IMR-90 (cell line): ENCODE results near the gene MRPL40. TPM values are rescaled to one million over a fixed set of nuclear protein-coding genes. Genes with fewer than 3 reads are reported as not detected.

ENCODE experiments used
- ATAC-seq: fragments of 200-7000 bp; cut with Tn5 transposase; 2 replicates; pipeline ENCODE4 v1.9.1; 2020; ENCODE audit warnings: low read depth, mild to moderate bottlenecking, moderate library complexity
- BruUV-seq: library from RNA; stranded (reverse); fragments of 400-500 nt; replicated peaks from 2 replicates; lab custom pipeline; 2021; lab: Mats Ljungman, UMichigan
- CTCF ChIA-PET: fragments of 300-600 bp; formaldehyde crosslinking; extraction: SDS; loops from one replicate; lab custom pipeline; 2021; ENCODE audit warnings: antibody characterized with exemption; lab: Yijun Ruan, JAX
- POLR2A ChIA-PET: fragments of 300-600 bp; sonication (Branson Sonifier 250); formaldehyde crosslinking; loops from one replicate; lab custom pipeline; 2022; ENCODE audit warnings: antibody characterized with exemption; ENCODE audit not compliant: unreplicated experiment; lab: Charles Lee
- DNase-seq: peaks from one replicate; pipeline ENCODE4 v3.0.0; 2013
- H2AFZ ChIP-seq: replicated peaks from 2 replicates; pipeline ENCODE3; 2013; ENCODE audit warnings: low read length, mild to moderate bottlenecking; ENCODE audit not compliant: poor library complexity
- H2AK5ac ChIP-seq: 2 replicates; pipeline ENCODE4 v1.6.1; 2013; ENCODE audit warnings: low read depth, low read length, inconsistent platforms
- H2AK9ac ChIP-seq: replicated peaks from 2 replicates; pipeline ENCODE3; 2013; ENCODE audit warnings: mild to moderate bottlenecking, low read depth, low read length, moderate library complexity; ENCODE audit not compliant: poor library complexity
- H2BK120ac ChIP-seq: 2 replicates; pipeline ENCODE4 v1.6.1; 2013; ENCODE audit warnings: low read depth, low read length, inconsistent platforms
- H2BK15ac ChIP-seq: 3 replicates; pipeline ENCODE4 v1.6.1; 2013; ENCODE audit warnings: low read depth, low read length, inconsistent platforms
- H2BK20ac ChIP-seq: 2 replicates; pipeline ENCODE4 v1.6.1; 2013; ENCODE audit warnings: low read depth, mild to moderate bottlenecking, inconsistent platforms, low read length, moderate library complexity
- H2BK5ac ChIP-seq: 2 replicates; pipeline ENCODE4 v1.6.1; 2013; ENCODE audit warnings: mild to moderate bottlenecking, low read depth, low read length, inconsistent platforms; ENCODE audit not compliant: poor library complexity, severe bottlenecking
- H3K14ac ChIP-seq: replicated peaks from 2 replicates; pipeline ENCODE4 v1.6.1; 2013; ENCODE audit warnings: low read depth, low read length, inconsistent platforms
- H3K18ac ChIP-seq: 2 replicates; pipeline ENCODE4 v1.6.1; 2013; ENCODE audit warnings: low read depth, low read length, control low read depth
- H3K23ac ChIP-seq: 2 replicates; pipeline ENCODE4 v1.6.1; 2013; ENCODE audit warnings: low read depth, low read length, inconsistent platforms
- H3K27ac ChIP-seq: 2 replicates; pipeline ENCODE4 v1.5.1; 2013; ENCODE audit warnings: mild to moderate bottlenecking, control low read depth, low read length; ENCODE audit not compliant: insufficient read depth
- H3K27me3 ChIP-seq: 2 replicates; pipeline ENCODE4 v1.6.1; 2013; ENCODE audit warnings: low read length; ENCODE audit not compliant: control insufficient read depth, insufficient read depth
- H3K36me3 ChIP-seq: 2 replicates; pipeline ENCODE4 v1.6.1; 2013; ENCODE audit warnings: low read length, mixed read lengths; ENCODE audit not compliant: control insufficient read depth, insufficient read depth
- H3K4ac ChIP-seq: 2 replicates; pipeline ENCODE4 v1.6.1; 2013; ENCODE audit warnings: low read depth, low read length, inconsistent platforms
- H3K4me1 ChIP-seq: 2 replicates; pipeline ENCODE4 v1.6.1; 2013; ENCODE audit warnings: low read length, mixed read lengths; ENCODE audit not compliant: control insufficient read depth, insufficient read depth
- H3K4me2 ChIP-seq: 2 replicates; pipeline ENCODE4 v1.6.1; 2013; ENCODE audit warnings: low read depth, mild to moderate bottlenecking, control low read depth, low read length, moderate library complexity
- H3K4me3 ChIP-seq: 2 replicates; pipeline ENCODE4 v1.5.1; 2013; ENCODE audit warnings: low read depth, mild to moderate bottlenecking, control low read depth, low read length, moderate library complexity; ENCODE audit not compliant: insufficient read depth
- H3K56ac ChIP-seq: 2 replicates; pipeline ENCODE4 v1.6.1; 2013; ENCODE audit warnings: low read length, inconsistent platforms; ENCODE audit not compliant: insufficient read depth; ENCODE audit errors: extremely low read depth
- H3K79me1 ChIP-seq, 2 experiments: 2 replicates each; pipeline ENCODE4 v1.6.1; 2013; ENCODE audit warnings: low read length in 2 of 2, inconsistent platforms in 1 of 2, low read depth in 1 of 2
- H3K9ac ChIP-seq: 2 replicates; pipeline ENCODE4 v1.6.1; 2013; ENCODE audit warnings: low read depth, low read length, control low read depth
- H3K9me1 ChIP-seq: 2 replicates; pipeline ENCODE4 v1.6.1; 2013; ENCODE audit warnings: low read length, inconsistent platforms; ENCODE audit not compliant: insufficient read depth
- H3K9me3 ChIP-seq: 2 replicates; pipeline ENCODE4 v1.6.1; 2013; ENCODE audit warnings: low read length; ENCODE audit not compliant: control insufficient read depth, insufficient read depth
- H4K20me1 ChIP-seq: 2 replicates; pipeline ENCODE4 v1.6.1; 2013; ENCODE audit warnings: low read length, inconsistent platforms; ENCODE audit not compliant: insufficient read depth
- H4K5ac ChIP-seq: 2 replicates; pipeline ENCODE4 v1.6.1; 2013; ENCODE audit warnings: mild to moderate bottlenecking, low read depth, low read length, control low read depth
- H4K8ac ChIP-seq, 2 experiments: 2 replicates each; pipeline ENCODE4 v1.6.1; 2013; ENCODE audit warnings: low read depth in 2 of 2, low read length in 2 of 2, control low read depth in 1 of 2, inconsistent platforms in 1 of 2
- H4K91ac ChIP-seq: 2 replicates; pipeline ENCODE4 v1.6.1; 2013; ENCODE audit warnings: low read depth, low read length, inconsistent platforms; ENCODE audit not compliant: insufficient read depth
- ELK1 ChIP-seq: fragments of 150-350 bp; IDR thresholded peaks from 2 replicates; pipeline ENCODE4 v1.6.1; 2016; ENCODE audit warnings: low read depth, mild to moderate bottlenecking, low read length, moderate library complexity, borderline replicate concordance
- USF2 ChIP-seq: fragments of 150-350 bp; IDR thresholded peaks from 2 replicates; pipeline ENCODE4 v1.6.1; 2017; ENCODE audit warnings: mild to moderate bottlenecking, antibody characterized with exemption, low read length, low read depth
- WGBS, 2 experiments: methylation state at CpG; one replicate each; pipeline versions ENCODE4 v1.1.5 to v1.1.7; 2013; ENCODE audit warnings: missing lambda C conversion rate in 2 of 2; ENCODE audit not compliant: insufficient read length in 1 of 2; ENCODE audit errors: extremely low coverage in 2 of 2; 5-methylcytosine and 5-hydroxymethylcytosine counted together
- dilution Hi-C: fragments of 300-500 bp; cut with HindIII; formaldehyde crosslinking; loops from one replicate; pipeline ENCODE4 v1.14.3; 2018; ENCODE audit warnings: low sequenced_read_pairs; ENCODE audit not compliant: unreplicated experiment
- in situ Hi-C: fragments of 300-500 bp; cut with MboI; formaldehyde crosslinking; loops from 3 replicates; pipeline ENCODE4 v1.14.3; 2019; ENCODE audit warnings: low sequenced_read_pairs, inconsistent platforms, mixed read lengths
- intact Hi-C: fragments of 100-400 bp; cut with micrococcal nuclease; formaldehyde crosslinking; loops from 2 replicates; pipeline ENCODE4 v1.10.0; 2022
- polyA plus RNA-seq, 3 experiments: library from polyadenylated mRNA; depleted of rRNA; stranded (reverse); fragments of >200 nt; gene quantifications; 2 replicates each; pipeline ENCODE4 v1.2.3, GENCODE V29; 2012; ENCODE audit warnings: low replicate concordance in 1 of 3
- total RNA-seq: library from RNA; depleted of rRNA; stranded (reverse); fragments of >200 nt; gene quantifications from 2 replicates; pipeline ENCODE4 v1.2.3, GENCODE V29; 2012

The MRPL40 gene
- total and polyA plus RNA-seq, 2 of the 4 experiments (the other 2 are of a cell fraction): 36.7 to 37.5 TPM

DNA sequence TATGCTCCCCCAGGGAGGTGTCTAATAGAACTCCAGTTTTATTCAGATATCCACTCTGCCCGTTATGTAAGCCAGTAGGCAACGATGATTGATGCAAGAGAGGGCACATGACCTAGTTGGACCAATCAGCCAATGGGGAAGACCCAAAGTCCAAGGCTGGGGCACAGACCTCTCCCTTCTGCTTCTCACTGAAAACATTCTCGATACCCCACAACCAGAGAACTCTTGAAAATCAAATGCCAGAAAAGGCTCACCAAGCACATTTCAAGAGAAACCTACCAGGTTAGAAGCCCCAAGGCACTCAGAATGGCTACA is 8.2 kb upstream of the MRPL40 start:
- Histone ChIP-seq H3K23ac (no peak overlapping the region), H2AK9ac (no peak overlapping the region), H3K4me1 (peaks cover 5% of the 10 kb centered on the region; the same call in 1 of the 2 replicates), H3K18ac (no peak overlapping the region), H4K20me1 (peaks cover 81% of the 10 kb centered on the region), H2AK5ac (no peak overlapping the region), H3K56ac (no peak overlapping the region), H3K4ac (no peak overlapping the region), H3K9me1 (peaks cover 41% of the 10 kb centered on the region), H3K27me3 (no peaks in the 10 kb centered on the region), H2BK120ac (no peak overlapping the region), H4K8ac (no peak overlapping the region), H4K5ac (no peak overlapping the region), H3K36me3 (no peaks in the 10 kb centered on the region), H3K4me3 (no peak overlapping the region), H4K91ac (no peak overlapping the region), H3K9me3 (no peaks in the 10 kb centered on the region), H3K4me2 (no peak overlapping the region), H3K79me1 (peaks cover 20 to 86% of the 10 kb centered on the region in 2 experiments), H2BK20ac (no peak overlapping the region), H2BK15ac (no peak overlapping the region), H3K9ac (no peak overlapping the region), H2AFZ (no peak overlapping the region), H3K14ac (no peak overlapping the region), H3K27ac (no peak overlapping the region), H2BK5ac (no peak overlapping the region)
- WGBS, 2 experiments: no CpG with 5 or more reads among the region's 3 CpGs
- TF ChIP-seq USF2 (peak; percentile 46; the same call in 1 of the 2 replicates), ELK1 (no peak)
- intact Hi-C loops (loop anchor here (10.0 kb wide), 1 partner anchor 129 kb away; the partner anchor contains the start of gene CLTCL1), in situ Hi-C loops (no loop called here), dilution Hi-C loops (no loop called here)
- BruUV-seq: no TSS peak
- POLR2A ChIA-PET: no interaction called here
- CTCF ChIA-PET: no interaction called here
- ATAC-seq: no peak
- DNase-seq: no peak
